ENCODE data around the gene PTDSS2.

DNA sequence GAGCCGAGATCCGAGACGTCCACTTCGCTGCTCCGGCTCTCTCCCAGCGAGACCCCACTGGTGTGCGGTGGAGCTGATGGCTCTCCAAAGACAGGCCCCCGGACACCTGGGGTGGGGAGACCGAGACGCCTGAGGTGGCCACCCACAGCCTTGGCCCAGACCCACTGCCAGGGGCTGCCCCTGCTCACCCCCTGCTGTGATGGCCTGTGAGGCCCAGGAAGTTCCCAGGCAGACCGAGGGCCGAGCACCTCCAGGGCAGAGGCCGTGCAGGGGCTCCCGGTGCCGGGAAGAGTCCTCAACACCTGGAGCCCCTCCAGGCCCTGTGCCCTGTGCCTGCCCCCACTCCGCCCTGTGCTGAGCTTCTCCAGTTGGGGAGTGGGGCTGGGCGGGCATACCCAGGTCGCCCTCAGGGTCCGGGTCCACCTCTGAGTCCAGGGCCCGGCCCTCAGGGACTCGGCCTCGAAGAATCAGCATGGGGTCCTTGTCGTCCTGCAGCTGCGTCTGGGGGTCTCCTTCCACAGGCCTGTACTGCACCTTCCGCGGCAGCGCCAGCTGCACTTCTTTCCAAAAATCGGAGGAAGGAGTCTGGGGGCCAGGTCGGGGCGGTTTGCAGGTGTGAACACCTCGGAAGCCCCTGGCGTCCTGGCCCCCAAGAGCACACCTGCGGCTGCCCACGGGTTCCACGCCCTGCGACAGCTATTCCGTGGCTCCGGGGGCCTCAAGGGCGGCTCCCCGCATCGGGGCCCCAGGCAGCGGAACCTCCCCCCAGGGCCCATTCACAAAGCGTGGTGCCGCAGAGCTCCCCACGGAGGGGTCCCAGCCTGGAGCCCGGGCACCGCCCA is 43.9 kb upstream of the PTDSS2 start:
- TF ChIP-seq CREB1 (CRISPR knock-in tag; IDR thresholded peaks at IDR 0.05; ENCODE audit: low read depth) (no peak), POLR2AphosphoS5 (IDR thresholded peaks at IDR 0.05; ENCODE audit: low read depth) (no peak), NANOG (IDR thresholded peaks at IDR 0.05; ENCODE audit: borderline replicate concordance) (no peak), EZH2 (IDR thresholded peaks at IDR 0.05; ENCODE audit: low read depth, unreplicated experiment) (no peak), ZNF331 (CRISPR knock-in tag; IDR thresholded peaks at IDR 0.05; ENCODE audit: low read depth) (no peak), EZH2phosphoT487 (IDR thresholded peaks at IDR 0.05; ENCODE audit: unreplicated experiment) (no peak), STAT1 (IDR thresholded peaks at IDR 0.05; ENCODE audit: unreplicated experiment) (no peak)
- TF ChIP-seq, protein P1, sequence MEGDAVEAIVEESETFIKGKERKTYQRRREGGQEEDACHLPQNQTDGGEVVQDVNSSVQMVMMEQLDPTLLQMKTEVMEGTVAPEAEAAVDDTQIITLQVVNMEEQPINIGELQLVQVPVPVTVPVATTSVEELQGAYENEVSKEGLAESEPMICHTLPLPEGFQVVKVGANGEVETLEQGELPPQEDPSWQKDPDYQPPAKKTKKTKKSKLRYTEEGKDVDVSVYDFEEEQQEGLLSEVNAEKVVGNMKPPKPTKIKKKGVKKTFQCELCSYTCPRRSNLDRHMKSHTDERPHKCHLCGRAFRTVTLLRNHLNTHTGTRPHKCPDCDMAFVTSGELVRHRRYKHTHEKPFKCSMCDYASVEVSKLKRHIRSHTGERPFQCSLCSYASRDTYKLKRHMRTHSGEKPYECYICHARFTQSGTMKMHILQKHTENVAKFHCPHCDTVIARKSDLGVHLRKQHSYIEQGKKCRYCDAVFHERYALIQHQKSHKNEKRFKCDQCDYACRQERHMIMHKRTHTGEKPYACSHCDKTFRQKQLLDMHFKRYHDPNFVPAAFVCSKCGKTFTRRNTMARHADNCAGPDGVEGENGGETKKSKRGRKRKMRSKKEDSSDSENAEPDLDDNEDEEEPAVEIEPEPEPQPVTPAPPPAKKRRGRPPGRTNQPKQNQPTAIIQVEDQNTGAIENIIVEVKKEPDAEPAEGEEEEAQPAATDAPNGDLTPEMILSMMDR (conservative IDR thresholded peaks at IDR 0.05; ENCODE audit: low read depth in 2 of 2) = no peak
- TF ChIP-seq, protein P2, sequence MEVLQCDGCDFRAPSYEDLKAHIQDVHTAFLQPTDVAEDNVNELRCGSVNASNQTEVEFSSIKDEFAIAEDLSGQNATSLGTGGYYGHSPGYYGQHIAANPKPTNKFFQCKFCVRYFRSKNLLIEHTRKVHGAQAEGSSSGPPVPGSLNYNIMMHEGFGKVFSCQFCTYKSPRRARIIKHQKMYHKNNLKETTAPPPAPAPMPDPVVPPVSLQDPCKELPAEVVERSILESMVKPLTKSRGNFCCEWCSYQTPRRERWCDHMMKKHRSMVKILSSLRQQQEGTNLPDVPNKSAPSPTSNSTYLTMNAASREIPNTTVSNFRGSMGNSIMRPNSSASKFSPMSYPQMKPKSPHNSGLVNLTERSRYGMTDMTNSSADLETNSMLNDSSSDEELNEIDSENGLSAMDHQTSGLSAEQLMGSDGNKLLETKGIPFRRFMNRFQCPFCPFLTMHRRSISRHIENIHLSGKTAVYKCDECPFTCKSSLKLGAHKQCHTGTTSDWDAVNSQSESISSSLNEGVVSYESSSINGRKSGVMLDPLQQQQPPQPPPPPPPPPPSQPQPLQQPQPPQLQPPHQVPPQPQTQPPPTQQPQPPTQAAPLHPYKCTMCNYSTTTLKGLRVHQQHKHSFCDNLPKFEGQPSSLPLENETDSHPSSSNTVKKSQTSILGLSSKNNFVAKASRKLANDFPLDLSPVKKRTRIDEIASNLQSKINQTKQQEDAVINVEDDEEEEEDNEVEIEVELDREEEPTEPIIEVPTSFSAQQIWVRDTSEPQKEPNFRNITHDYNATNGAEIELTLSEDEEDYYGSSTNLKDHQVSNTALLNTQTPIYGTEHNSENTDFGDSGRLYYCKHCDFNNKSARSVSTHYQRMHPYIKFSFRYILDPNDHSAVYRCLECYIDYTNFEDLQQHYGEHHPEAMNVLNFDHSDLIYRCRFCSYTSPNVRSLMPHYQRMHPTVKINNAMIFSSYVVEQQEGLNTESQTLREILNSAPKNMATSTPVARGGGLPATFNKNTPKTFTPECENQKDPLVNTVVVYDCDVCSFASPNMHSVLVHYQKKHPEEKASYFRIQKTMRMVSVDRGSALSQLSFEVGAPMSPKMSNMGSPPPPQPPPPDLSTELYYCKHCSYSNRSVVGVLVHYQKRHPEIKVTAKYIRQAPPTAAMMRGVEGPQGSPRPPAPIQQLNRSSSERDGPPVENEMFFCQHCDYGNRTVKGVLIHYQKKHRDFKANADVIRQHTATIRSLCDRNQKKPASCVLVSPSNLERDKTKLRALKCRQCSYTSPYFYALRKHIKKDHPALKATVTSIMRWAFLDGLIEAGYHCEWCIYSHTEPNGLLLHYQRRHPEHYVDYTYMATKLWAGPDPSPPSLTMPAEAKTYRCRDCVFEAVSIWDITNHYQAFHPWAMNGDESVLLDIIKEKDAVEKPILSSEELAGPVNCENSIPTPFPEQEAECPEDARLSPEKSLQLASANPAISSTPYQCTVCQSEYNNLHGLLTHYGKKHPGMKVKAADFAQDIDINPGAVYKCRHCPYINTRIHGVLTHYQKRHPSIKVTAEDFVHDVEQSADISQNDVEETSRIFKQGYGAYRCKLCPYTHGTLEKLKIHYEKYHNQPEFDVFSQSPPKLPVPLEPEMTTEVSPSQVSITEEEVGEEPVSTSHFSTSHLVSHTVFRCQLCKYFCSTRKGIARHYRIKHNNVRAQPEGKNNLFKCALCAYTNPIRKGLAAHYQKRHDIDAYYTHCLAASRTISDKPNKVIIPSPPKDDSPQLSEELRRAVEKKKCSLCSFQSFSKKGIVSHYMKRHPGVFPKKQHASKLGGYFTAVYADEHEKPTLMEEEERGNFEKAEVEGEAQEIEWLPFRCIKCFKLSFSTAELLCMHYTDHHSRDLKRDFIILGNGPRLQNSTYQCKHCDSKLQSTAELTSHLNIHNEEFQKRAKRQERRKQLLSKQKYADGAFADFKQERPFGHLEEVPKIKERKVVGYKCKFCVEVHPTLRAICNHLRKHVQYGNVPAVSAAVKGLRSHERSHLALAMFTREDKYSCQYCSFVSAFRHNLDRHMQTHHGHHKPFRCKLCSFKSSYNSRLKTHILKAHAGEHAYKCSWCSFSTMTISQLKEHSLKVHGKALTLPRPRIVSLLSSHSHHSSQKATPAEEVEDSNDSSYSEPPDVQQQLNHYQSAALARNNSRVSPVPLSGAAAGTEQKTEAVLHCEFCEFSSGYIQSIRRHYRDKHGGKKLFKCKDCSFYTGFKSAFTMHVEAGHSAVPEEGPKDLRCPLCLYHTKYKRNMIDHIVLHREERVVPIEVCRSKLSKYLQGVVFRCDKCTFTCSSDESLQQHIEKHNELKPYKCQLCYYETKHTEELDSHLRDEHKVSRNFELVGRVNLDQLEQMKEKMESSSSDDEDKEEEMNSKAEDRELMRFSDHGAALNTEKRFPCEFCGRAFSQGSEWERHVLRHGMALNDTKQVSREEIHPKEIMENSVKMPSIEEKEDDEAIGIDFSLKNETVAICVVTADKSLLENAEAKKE (CRISPR knock-in tag; IDR thresholded peaks at IDR 0.05) = no peak
- TF ChIP-seq, protein P3, sequence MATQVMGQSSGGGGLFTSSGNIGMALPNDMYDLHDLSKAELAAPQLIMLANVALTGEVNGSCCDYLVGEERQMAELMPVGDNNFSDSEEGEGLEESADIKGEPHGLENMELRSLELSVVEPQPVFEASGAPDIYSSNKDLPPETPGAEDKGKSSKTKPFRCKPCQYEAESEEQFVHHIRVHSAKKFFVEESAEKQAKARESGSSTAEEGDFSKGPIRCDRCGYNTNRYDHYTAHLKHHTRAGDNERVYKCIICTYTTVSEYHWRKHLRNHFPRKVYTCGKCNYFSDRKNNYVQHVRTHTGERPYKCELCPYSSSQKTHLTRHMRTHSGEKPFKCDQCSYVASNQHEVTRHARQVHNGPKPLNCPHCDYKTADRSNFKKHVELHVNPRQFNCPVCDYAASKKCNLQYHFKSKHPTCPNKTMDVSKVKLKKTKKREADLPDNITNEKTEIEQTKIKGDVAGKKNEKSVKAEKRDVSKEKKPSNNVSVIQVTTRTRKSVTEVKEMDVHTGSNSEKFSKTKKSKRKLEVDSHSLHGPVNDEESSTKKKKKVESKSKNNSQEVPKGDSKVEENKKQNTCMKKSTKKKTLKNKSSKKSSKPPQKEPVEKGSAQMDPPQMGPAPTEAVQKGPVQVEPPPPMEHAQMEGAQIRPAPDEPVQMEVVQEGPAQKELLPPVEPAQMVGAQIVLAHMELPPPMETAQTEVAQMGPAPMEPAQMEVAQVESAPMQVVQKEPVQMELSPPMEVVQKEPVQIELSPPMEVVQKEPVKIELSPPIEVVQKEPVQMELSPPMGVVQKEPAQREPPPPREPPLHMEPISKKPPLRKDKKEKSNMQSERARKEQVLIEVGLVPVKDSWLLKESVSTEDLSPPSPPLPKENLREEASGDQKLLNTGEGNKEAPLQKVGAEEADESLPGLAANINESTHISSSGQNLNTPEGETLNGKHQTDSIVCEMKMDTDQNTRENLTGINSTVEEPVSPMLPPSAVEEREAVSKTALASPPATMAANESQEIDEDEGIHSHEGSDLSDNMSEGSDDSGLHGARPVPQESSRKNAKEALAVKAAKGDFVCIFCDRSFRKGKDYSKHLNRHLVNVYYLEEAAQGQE (IDR thresholded peaks at IDR 0.05; ENCODE audit: unreplicated experiment) = no peak
- TF ChIP-seq, protein P4, sequence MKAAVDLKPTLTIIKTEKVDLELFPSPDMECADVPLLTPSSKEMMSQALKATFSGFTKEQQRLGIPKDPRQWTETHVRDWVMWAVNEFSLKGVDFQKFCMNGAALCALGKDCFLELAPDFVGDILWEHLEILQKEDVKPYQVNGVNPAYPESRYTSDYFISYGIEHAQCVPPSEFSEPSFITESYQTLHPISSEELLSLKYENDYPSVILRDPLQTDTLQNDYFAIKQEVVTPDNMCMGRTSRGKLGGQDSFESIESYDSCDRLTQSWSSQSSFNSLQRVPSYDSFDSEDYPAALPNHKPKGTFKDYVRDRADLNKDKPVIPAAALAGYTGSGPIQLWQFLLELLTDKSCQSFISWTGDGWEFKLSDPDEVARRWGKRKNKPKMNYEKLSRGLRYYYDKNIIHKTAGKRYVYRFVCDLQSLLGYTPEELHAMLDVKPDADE (IDR thresholded peaks at IDR 0.05) = no peak

All from GM23338 (cell line).